ENCODE measurements around the gene CRY1.

Gene CRY1

GRCh38 chr12:107093417-107094182 lies at the start of gene CRY1:
TSS of gene CRY1 (minus strand) at chr12:107093549. CDS start at chr12:107092961, 588 bp downstream.
- ChIA-PET POLR2A (interaction anchor here (0.7 to 4.2 kb wide), 3 partner anchors 105 to 318 kb away, joined by 3 to 25 read pairs (median 4); partner anchors contain the start of gene TMEM263), CTCF (interaction anchor here (0.6 to 7.7 kb wide), 7 partner anchors 9 to 516 kb away, joined by 3 to 88 read pairs (median 7); no protein-coding TSS in a partner anchor)
- no peak for TF ChIP-seq CTCF (IDR thresholded peaks at IDR 0.05; ENCODE audit: insufficient read depth, low read length, missing control alignments)
- peak; percentile 59 for DNase-seq (ENCODE audit: low read depth, low spot score)
- peak within 1 kb of the TSS; percentile 97 for H3K4me3 ChIP-seq (ENCODE audit: low read depth, low read length)

- DNase-seq (ENCODE audit: low read depth, low spot score): no peak
- H3K4me3 ChIP-seq (ENCODE audit: low read depth, low read length): no peak overlapping the region
- POLR2A ChIA-PET: no interaction called here
- CTCF ChIA-PET: interaction anchor here (0.7 to 6.4 kb wide), 4 partner anchors 8 to 466 kb away, joined by 3 to 47 read pairs (median 5); no protein-coding TSS in a partner anchor
- TF ChIP-seq CTCF (IDR thresholded peaks at IDR 0.05; ENCODE audit: insufficient read depth, low read length, missing control alignments): no peak
Measured at GRCh38 chr12:107139787-107140186, 46.4 kb upstream of the CRY1 start.

GRCh38 chr12:107138990-107139389 lies 45.6 kb upstream of the CRY1 start:
- CTCF ChIA-PET: interaction anchor here (0.7 to 6.4 kb wide), 4 partner anchors 7 to 467 kb away, joined by 3 to 47 read pairs (median 5); no protein-coding TSS in a partner anchor
- no peak for DNase-seq (ENCODE audit: low read depth, low spot score)
- POLR2A ChIA-PET: no interaction called here
- no peak for TF ChIP-seq CTCF (IDR thresholded peaks at IDR 0.05; ENCODE audit: insufficient read depth, low read length, missing control alignments)
- no peak overlapping the region for H3K4me3 ChIP-seq (ENCODE audit: low read depth, low read length)

GRCh38 chr12:107135177-107135576 lies 41.8 kb upstream of the CRY1 start:
- H3K4me3 ChIP-seq (ENCODE audit: low read depth, low read length): no peak overlapping the region
- POLR2A ChIA-PET: no interaction called here
- CTCF ChIA-PET: interaction anchor here (0.7 to 26.9 kb wide), 7 partner anchors 8 to 476 kb away, joined by 3 to 1069 read pairs (median 3); no protein-coding TSS in a partner anchor
- DNase-seq (ENCODE audit: low read depth, low spot score): no peak
- TF ChIP-seq CTCF (IDR thresholded peaks at IDR 0.05; ENCODE audit: insufficient read depth, low read length, missing control alignments): no peak

GRCh38 chr12:107134558-107134957 lies 41.2 kb upstream of the CRY1 start:
- TF ChIP-seq CTCF (IDR thresholded peaks at IDR 0.05; ENCODE audit: insufficient read depth, low read length, missing control alignments): peak; percentile 4
- DNase-seq (ENCODE audit: low read depth, low spot score): no peak
- H3K4me3 ChIP-seq (ENCODE audit: low read depth, low read length): no peak overlapping the region
- ChIA-PET POLR2A (no interaction called here), CTCF (interaction anchor here (0.8 to 26.9 kb wide), 8 partner anchors 9 to 544 kb away, joined by 3 to 1069 read pairs (median 8); no protein-coding TSS in a partner anchor)

GRCh38 chr12:107133462-107133861 lies 40.1 kb upstream of the CRY1 start:
- POLR2A ChIA-PET: no interaction called here
- H3K4me3 ChIP-seq (ENCODE audit: low read depth, low read length): no peak overlapping the region
- CTCF ChIA-PET: interaction anchor here (1.0 to 26.9 kb wide), 10 partner anchors 10 to 545 kb away, joined by 3 to 1069 read pairs (median 16); a partner anchor contains a TSS
- no peak for TF ChIP-seq CTCF (IDR thresholded peaks at IDR 0.05; ENCODE audit: insufficient read depth, low read length, missing control alignments)
- DNase-seq (ENCODE audit: low read depth, low spot score): no peak

All from AG04449 (cell line).